HepG2 (cell line): ENCODE measurements around the gene PRSS3.

Experiments
- ZNF24 ChIP-seq: fragments of 450-650 bp; IDR thresholded peaks from 2 replicates; pipeline ENCODE4 v1.6.1; 2017; ENCODE audit warnings: antibody characterized with exemption, mild to moderate bottlenecking
- ZNF430 ChIP-seq: sonication (generic); formaldehyde crosslinking; IDR thresholded peaks from 2 replicates; pipeline ENCODE4 v1.9.0; 2021; ENCODE audit warnings: mild to moderate bottlenecking, missing genetic modification reagents
- ZNF441 ChIP-seq: sonication (generic); formaldehyde crosslinking; IDR thresholded peaks from 2 replicates; pipeline ENCODE4 v1.7.0; 2021; ENCODE audit warnings: missing genetic modification reagents, borderline replicate concordance
- ZSCAN29 ChIP-seq: sonication (generic); formaldehyde crosslinking; conservative IDR thresholded peaks from 2 replicates; pipeline ENCODE4 v1.4.0; 2020; ENCODE audit warnings: mild to moderate bottlenecking, missing genetic modification reagents

DNA sequence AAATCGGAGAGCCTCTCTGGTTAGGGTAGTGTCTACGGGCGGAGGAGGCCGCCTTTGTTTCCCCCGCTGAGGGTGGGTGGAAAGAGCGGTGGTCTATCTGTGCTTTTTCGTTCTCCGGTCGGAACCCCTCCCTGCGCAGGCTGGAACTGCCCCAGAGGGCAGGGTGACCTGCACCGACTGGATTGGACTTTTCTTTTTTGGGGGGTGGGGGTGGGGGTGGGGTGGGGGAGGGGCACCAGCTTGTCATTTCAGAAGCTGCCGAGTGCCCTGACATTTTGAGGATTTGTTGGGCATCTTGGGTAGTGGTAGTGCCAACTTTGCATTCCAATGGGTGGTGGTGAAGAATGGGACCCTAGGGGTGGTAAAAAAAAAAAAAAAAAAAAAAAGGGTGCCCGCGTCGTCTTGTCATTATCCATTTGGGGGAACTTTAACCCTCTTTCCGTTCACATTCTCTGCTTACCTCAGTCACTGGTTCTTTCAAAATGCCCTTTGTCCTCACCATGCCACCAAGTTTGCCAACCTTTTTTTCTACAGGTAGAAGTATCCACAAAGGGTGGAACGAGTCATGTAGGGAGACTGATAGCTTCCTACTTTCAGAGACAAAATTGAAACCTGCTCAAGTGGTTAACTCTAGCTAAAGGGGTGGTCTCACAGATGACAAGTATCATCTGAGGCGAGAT lies 22.9 kb downstream of the PRSS3 start:
- TF ChIP-seq ZNF441 (no peak), ZSCAN29 (no peak), ZNF24 (no peak), ZNF430 (CRISPR knock-in tag) (no peak)
